H1 (cell line): ENCODE data around the gene TTC34. TPM values are rescaled to one million over a fixed set of nuclear protein-coding genes. Genes with fewer than 3 reads are reported as not detected.

ENCODE experiments used
- CTCF ChIA-PET: fragments of 300-600 bp; sonication (Branson Sonifier 250); formaldehyde crosslinking; loops from one replicate; lab custom pipeline; 2021; ENCODE audit not compliant: partially characterized antibody; lab: Charles Lee
- POLR2A ChIA-PET: fragments of 300-600 bp; sonication (Branson Sonifier 250); formaldehyde crosslinking; loops from one replicate; lab custom pipeline; 2021; ENCODE audit warnings: inconsistent platforms; ENCODE audit not compliant: partially characterized antibody; lab: Charles Lee
- DNase-seq, 2 experiments: peaks; one replicate each; pipeline versions ENCODE4 v3.0.0 to v3.0.0-alpha.2; 2010 to 2022; ENCODE audit warnings: low spot score in 2 of 2, low read depth in 1 of 2, mixed read lengths in 1 of 2
- FAIRE-seq: peaks from 2 replicates; lab custom pipeline; 2011; peaks lifted over from hg19 to GRCh38; lab: Jason Lieb, UNC
- H2AFZ ChIP-seq: 2 replicates; pipeline ENCODE4 v1.8.1; 2012; ENCODE audit warnings: low read length, inconsistent platforms
- H2AK5ac ChIP-seq: 2 replicates; pipeline ENCODE4 v1.6.1; 2013; ENCODE audit warnings: low read depth, low read length
- H2BK120ac ChIP-seq: replicated peaks from 2 replicates; pipeline ENCODE3; 2013; ENCODE audit warnings: low read depth, low read length, inconsistent platforms
- H2BK12ac ChIP-seq: 2 replicates; pipeline ENCODE4 v1.6.1; 2013; ENCODE audit warnings: low read depth, low read length
- H2BK15ac ChIP-seq: 2 replicates; pipeline ENCODE4 v1.6.1; 2013; ENCODE audit warnings: low read length
- H2BK20ac ChIP-seq: 2 replicates; pipeline ENCODE4 v1.6.1; 2013; ENCODE audit warnings: low read length
- H2BK5ac ChIP-seq: 2 replicates; pipeline ENCODE4 v1.6.1; 2013; ENCODE audit warnings: low read depth, low read length
- H3K14ac ChIP-seq: 2 replicates; pipeline ENCODE4 v1.6.1; 2013; ENCODE audit warnings: inconsistent platforms; ENCODE audit not compliant: insufficient read length
- H3K18ac ChIP-seq: 2 replicates; pipeline ENCODE4 v1.6.1; 2013; ENCODE audit warnings: low read length; ENCODE audit errors: extremely low read depth
- H3K23ac ChIP-seq: 2 replicates; pipeline ENCODE4 v1.6.1; 2013; ENCODE audit warnings: inconsistent platforms; ENCODE audit not compliant: insufficient read length
- H3K23me2 ChIP-seq: 2 replicates; pipeline ENCODE4 v1.6.1; 2013; ENCODE audit warnings: low read depth, low read length
- H3K27ac ChIP-seq: 2 replicates; pipeline ENCODE4 v1.6.1; 2011; ENCODE audit warnings: low read depth, low read length, inconsistent platforms
- H3K27me3 ChIP-seq, 4 experiments: replicated peaks in 1 of 4; 1 replicate in 1 of 4; 2 replicates in 3 of 4; pipeline versions ENCODE4 v1.6.1 to v1.8.1; 2011 to 2013; ENCODE audit warnings: low read length in 3 of 4, mild to moderate bottlenecking in 3 of 4, inconsistent platforms in 2 of 4, mixed read lengths in 2 of 4, moderate library complexity in 1 of 4; ENCODE audit not compliant: control insufficient read depth in 3 of 4, insufficient read depth in 3 of 4; ENCODE audit errors: extremely low read depth in 1 of 4
- H3K36me3 ChIP-seq, 4 experiments: 2 replicates each; pipeline versions ENCODE4 v1.6.1 to v1.8.1; 2011 to 2013; ENCODE audit warnings: mild to moderate bottlenecking in 4 of 4, low read length in 3 of 4, moderate library complexity in 2 of 4, control low read depth in 1 of 4, inconsistent platforms in 1 of 4; ENCODE audit not compliant: insufficient read depth in 4 of 4, control insufficient read depth in 2 of 4
- H3K4ac ChIP-seq: replicated peaks from 2 replicates; pipeline ENCODE3; 2013; ENCODE audit warnings: low read length, low read depth, mixed read lengths, inconsistent platforms; ENCODE audit not compliant: insufficient read length
- H3K4me1 ChIP-seq, 4 experiments: replicated peaks in 1 of 4; 1 replicate in 1 of 4; 2 replicates in 3 of 4; pipeline versions ENCODE4 v1.6.1 to v1.8.1; 2011 to 2013; ENCODE audit warnings: low read length in 3 of 4, inconsistent platforms in 2 of 4, mixed read lengths in 1 of 4; ENCODE audit not compliant: insufficient read depth in 4 of 4, control insufficient read depth in 3 of 4
- H3K4me2 ChIP-seq, 2 experiments: 2 replicates each; pipeline versions ENCODE4 v1.6.1 to v1.8.1; 2011 to 2013; ENCODE audit warnings: low read depth in 2 of 2, low read length in 2 of 2, control low read depth in 1 of 2, inconsistent platforms in 1 of 2, mild to moderate bottlenecking in 1 of 2; ENCODE audit not compliant: insufficient read depth in 1 of 2
- H3K4me3 ChIP-seq, 4 experiments: fragments of 200-600, 300-600 bp in 1 of 4; sonication (generic), shearing (Covaris generic), sonication (Bioruptor Twin) in 1 of 4; 2 replicates each; pipeline versions ENCODE4 v1.5.1 to v1.8.1; 2011 to 2016; ENCODE audit warnings: low read length in 4 of 4, low read depth in 3 of 4, control low read depth in 2 of 4, inconsistent platforms in 2 of 4, mild to moderate bottlenecking in 2 of 4, mixed read lengths in 1 of 4, moderate library complexity in 1 of 4; ENCODE audit not compliant: insufficient read depth in 2 of 4; ENCODE audit errors: extremely low read depth in 1 of 4
- H3K56ac ChIP-seq: replicated peaks from 2 replicates; pipeline ENCODE3; 2013; ENCODE audit warnings: low read depth, mild to moderate bottlenecking, mixed read lengths, low read length, inconsistent platforms; ENCODE audit not compliant: insufficient read length
- H3K79me1 ChIP-seq: 2 replicates; pipeline ENCODE4 v1.6.1; 2013; ENCODE audit warnings: low read depth, low read length, control low read depth
- H3K79me2 ChIP-seq, 2 experiments: 2 replicates each; pipeline versions ENCODE4 v1.6.1 to v1.8.1; 2012 to 2013; ENCODE audit warnings: low read length in 2 of 2, mild to moderate bottlenecking in 2 of 2, inconsistent platforms in 1 of 2; ENCODE audit not compliant: insufficient read depth in 2 of 2, control insufficient read depth in 1 of 2
- H3K9ac ChIP-seq, 4 experiments: replicated peaks in 1 of 4; 1 replicate in 1 of 4; 2 replicates in 3 of 4; pipeline versions ENCODE4 v1.6.1 to v1.8.1; 2011 to 2013; ENCODE audit warnings: low read depth in 3 of 4, low read length in 3 of 4, control low read depth in 2 of 4, mild to moderate bottlenecking in 2 of 4, moderate library complexity in 2 of 4, inconsistent platforms in 1 of 4; ENCODE audit errors: extremely low read depth in 1 of 4
- H3K9me3 ChIP-seq, 2 experiments: 2 replicates each; pipeline versions ENCODE4 v1.6.1 to v1.8.1; 2012 to 2013; ENCODE audit warnings: mild to moderate bottlenecking in 2 of 2, moderate library complexity in 2 of 2, control low read depth in 1 of 2, inconsistent platforms in 1 of 2, low read depth in 1 of 2, low read length in 1 of 2, mixed read lengths in 1 of 2; ENCODE audit not compliant: insufficient read depth in 2 of 2
- H4K20me1 ChIP-seq, 2 experiments: replicated peaks in 1 of 2; 2 replicates each; pipeline versions ENCODE3 to v1.8.1; 2011 to 2013; ENCODE audit warnings: inconsistent platforms in 2 of 2, low read length in 2 of 2, mild to moderate bottlenecking in 1 of 2; ENCODE audit not compliant: insufficient read depth in 2 of 2, control insufficient read depth in 1 of 2
- H4K5ac ChIP-seq: 2 replicates; pipeline ENCODE4 v1.6.1; 2013; ENCODE audit warnings: low read length, low read depth, mixed read lengths, inconsistent platforms; ENCODE audit not compliant: insufficient read length
- H4K8ac ChIP-seq: 2 replicates; pipeline ENCODE4 v1.8.0; 2013; ENCODE audit warnings: mild to moderate bottlenecking, moderate library complexity, low read length, inconsistent platforms; ENCODE audit not compliant: insufficient read depth; ENCODE audit errors: extremely low read depth
- H4K91ac ChIP-seq: replicated peaks from 2 replicates; pipeline ENCODE3; 2013; ENCODE audit warnings: low read length, mixed read lengths, inconsistent platforms; ENCODE audit not compliant: insufficient read length
- GABPA ChIP-seq: IDR thresholded peaks from 2 replicates; pipeline ENCODE4 v1.6.1; 2011; ENCODE audit warnings: mild to moderate bottlenecking, low read length, moderate library complexity, borderline replicate concordance; ENCODE audit not compliant: insufficient read depth
- KDM4A ChIP-seq: IDR thresholded peaks from one replicate; pipeline ENCODE4 v1.7.1; 2012; ENCODE audit warnings: low read depth, mild to moderate bottlenecking, moderate library complexity, low read length, inconsistent platforms; ENCODE audit not compliant: severe bottlenecking
- RAD21 ChIP-seq, 2 experiments: IDR thresholded peaks in 1 of 2; conservative IDR thresholded peaks in 1 of 2; 2 replicates each; pipeline ENCODE4 v1.6.1; 2011; ENCODE audit warnings: low read depth in 2 of 2, low read length in 2 of 2, improper control_type of control experiment in 1 of 2, inconsistent platforms in 1 of 2, mild to moderate bottlenecking in 1 of 2, moderate library complexity in 1 of 2
- TAF7 ChIP-seq: optimal IDR thresholded peaks from 2 replicates; pipeline ENCODE3; 2011; ENCODE audit warnings: low read depth, mild to moderate bottlenecking, inconsistent platforms, low read length, moderate library complexity, borderline replicate concordance
- WGBS, 2 experiments: shearing (Covaris generic) in 1 of 2; methylation state at CpG; one replicate each; pipeline versions ENCODE4 v1.1.6 to v1.1.7; 2013 to 2015; ENCODE audit warnings: low lambda C conversion rate in 2 of 2, mixed read lengths in 2 of 2, inconsistent platforms in 1 of 2, low coverage in 1 of 2, missing lambda C conversion rate in 1 of 2; ENCODE audit not compliant: insufficient replicate concordance in 2 of 2, insufficient coverage in 1 of 2, insufficient read length in 1 of 2; ENCODE audit errors: extremely low coverage in 1 of 2, missing lambda C conversion rate in 1 of 2; 5-methylcytosine and 5-hydroxymethylcytosine counted together
- polyA plus RNA-seq, 7 experiments: library from polyadenylated mRNA; depleted of rRNA in 3 of 7; stranded (reverse) in 5 of 7; unstranded in 2 of 7; fragments of >200 nt in 5 of 7; fragments of 200-250 nt in 2 of 7; gene quantifications; 1 replicate in 5 of 7; 2 replicates in 1 of 7; 4 replicates in 1 of 7; pipeline versions ENCODE4 v1.2.1 to v1.2.3, GENCODE V29; 2011 to 2013; ENCODE audit warnings: missing spikeins in 2 of 7, mixed read lengths in 2 of 7
- total RNA-seq: library from RNA; stranded (reverse); fragmentation: NEBNext Ultra II Directional; extraction: Animal tissue kit (Norgen Biotek cat#: 25700); gene quantifications from 2 replicates; pipeline ENCODE4 v1.2.1, GENCODE V29; 2021

TTC34 gene
- total and polyA plus RNA-seq, 2 of the 8 experiments (the other 6 are each of a cell fraction or from before 2014, with no cell fraction given), result 0.23 to 0.50 TPM

GRCh38 chr1:2606881-2607621 is 194.4 kb downstream of the TTC34 start:
- Histone ChIP-seq H3K23me2 (no peaks in the 10 kb centered on the region), H2AK5ac (no peak overlapping the region), H4K91ac (no peak overlapping the region), H3K4me2 (no peak overlapping the region), H3K23ac (no peak overlapping the region), H3K79me1 (no peaks in the 10 kb centered on the region), H3K14ac (no peak overlapping the region), H3K27ac (no peak overlapping the region), H4K8ac (peak overlapping the region; percentile 35; the same call in 1 of the 2 replicates), H2BK120ac (no peak overlapping the region), H3K36me3 (no peaks in the 10 kb centered on the region), H3K79me2 (no peaks in the 10 kb centered on the region), H3K27me3 (0 out of 7 replicates have a peak, but pooled peaks cover 0 to 3% (median 0%) of the 10 kb centered on the region in 4 experiments), H3K18ac (no peak overlapping the region), H4K5ac (no peak overlapping the region), H3K9ac (no peak overlapping the region), H3K4me3 (no peak overlapping the region), H2AFZ (no peak overlapping the region), H2BK5ac (no peak overlapping the region), H3K4ac (no peak overlapping the region), H3K4me1 (peaks cover 0 to 3% (median 0%) of the 10 kb centered on the region in 4 experiments; a peak in 2 of 7 replicates), H3K9me3 (no peaks in the 10 kb centered on the region), H2BK20ac (no peak overlapping the region), H4K20me1 (no peaks in the 10 kb centered on the region), H2BK12ac (no peak overlapping the region), H2BK15ac (no peak overlapping the region), H3K56ac (no peak overlapping the region)
- no peak for TF ChIP-seq KDM4A
- no peak for TF ChIP-seq RAD21 (IDR thresholded peaks at IDR 0.05 in 1 of 2, conservative IDR thresholded peaks at IDR 0.05 in 1 of 2; ENCODE audit: low read depth in 2 of 2, low read length in 2 of 2)
- TF ChIP-seq GABPA, result no peak
- TF ChIP-seq TAF7, result no peak
- no peak for FAIRE-seq
- WGBS, 2 experiments, result 87% methylated on average over 29 of the region's 36 CpGs; no CpG with 5 or more reads in 1 of the 2 experiments
- peak in 1 of 2 experiments; percentile 35 for DNase-seq
- CTCF ChIA-PET, result no interaction called here
- POLR2A ChIA-PET, result no interaction called here
